NCI-H1105 (cell line): ENCODE results near the gene RPL31.

ENCODE experiments used
- DNase-seq: peaks from one replicate; lab custom pipeline; 2025; lab: John Stamatoyannopoulos, UW

Gene RPL31

DNA sequence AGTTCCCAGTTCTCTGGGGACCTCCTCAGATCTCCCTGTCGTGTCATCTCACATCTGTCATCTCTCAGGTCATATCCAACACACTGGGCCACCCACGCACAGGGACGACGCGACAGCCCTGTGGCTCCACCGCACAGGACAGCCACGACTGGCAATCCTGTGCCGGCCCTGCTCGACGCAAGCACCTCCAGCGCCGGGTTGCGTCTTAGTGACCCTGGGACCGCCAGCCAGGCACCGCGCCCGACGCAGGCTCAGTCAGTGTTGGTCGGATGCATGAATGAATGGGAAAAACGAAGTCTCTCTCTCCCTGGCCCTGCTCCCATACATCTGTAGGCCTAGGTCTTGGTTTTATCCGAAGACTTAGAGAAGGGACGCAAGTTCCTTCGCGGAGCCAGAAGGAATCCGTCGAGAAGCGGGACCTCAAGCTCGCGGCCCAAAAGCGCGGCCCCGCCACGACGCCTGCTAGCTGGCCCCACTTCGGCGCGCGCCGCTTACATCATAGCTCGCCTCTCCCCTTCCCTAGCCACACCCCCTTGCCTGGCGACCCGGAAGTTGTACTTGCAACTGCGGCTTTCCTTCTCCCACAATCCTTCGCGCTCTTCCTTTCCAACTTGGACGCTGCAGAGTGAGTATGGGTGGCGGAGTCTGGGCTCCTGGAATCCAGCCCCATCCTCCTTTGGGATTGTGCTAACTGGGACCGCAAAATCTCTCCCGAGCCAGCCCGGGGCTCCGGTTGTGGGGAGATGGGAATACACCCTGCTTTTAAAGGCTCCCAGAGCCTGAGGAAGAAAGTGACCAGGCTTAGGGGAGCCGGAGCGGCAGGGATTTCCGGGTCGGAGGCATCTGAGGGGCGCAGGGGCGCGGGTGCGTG lies at the start of gene RPL31:
Gene RPL31, plus strand, starts transcription at position 599 of the 871 bp plus-strand sequence. CDS start 413 bp downstream, outside the sequence.
- DNase-seq: peak; percentile 91

DNA sequence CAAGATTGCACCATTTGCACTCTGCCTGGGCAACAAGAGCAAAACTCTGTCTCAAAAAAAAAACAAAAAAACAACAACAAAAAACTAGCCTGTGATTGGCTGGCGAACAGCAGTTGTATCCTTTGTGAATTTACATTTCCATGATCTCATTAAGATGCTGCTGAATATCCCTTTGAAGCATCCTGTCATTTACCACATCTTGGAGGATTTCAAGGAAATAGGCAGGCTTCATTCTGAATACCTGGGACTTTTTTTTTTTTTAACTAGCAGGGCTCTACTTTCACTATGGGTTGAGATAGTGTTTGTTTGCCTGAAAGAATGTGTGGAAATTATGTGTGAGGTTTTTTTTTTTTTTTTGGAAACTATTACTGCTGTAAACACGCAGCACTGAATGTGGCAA lies 49.6 kb upstream of the RPL31 start:
- DNase-seq: no peak

DNA sequence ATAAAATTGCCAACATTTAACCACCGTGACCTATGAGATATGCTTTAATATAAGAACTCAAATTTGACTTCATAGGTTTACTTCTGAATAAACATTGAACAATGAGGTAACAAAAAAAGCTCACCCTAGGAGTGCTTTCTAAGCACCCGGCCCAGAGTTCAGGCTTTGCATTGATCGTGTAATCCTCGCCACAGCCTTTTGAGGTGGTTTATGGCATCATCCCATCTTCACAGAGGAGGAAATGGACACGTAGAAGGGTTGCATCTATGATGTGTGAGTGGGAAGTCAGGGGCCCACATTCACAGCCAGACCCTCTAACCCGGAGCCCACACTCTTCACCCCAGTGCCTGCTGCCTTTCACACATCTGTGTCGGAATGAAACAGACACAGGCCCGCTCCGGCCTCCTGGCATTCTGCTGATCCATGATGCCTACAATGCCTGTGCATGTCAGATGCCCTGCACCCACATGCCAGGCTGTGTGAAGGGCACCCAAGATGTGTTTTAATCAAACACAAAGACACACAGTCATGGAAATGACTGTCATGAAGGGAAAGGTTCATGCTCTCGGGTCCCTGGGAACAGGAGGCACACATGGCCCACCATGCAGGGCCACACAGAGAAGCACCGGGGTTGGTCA lies 48.6 kb upstream of the RPL31 start:
- no peak for DNase-seq

DNA sequence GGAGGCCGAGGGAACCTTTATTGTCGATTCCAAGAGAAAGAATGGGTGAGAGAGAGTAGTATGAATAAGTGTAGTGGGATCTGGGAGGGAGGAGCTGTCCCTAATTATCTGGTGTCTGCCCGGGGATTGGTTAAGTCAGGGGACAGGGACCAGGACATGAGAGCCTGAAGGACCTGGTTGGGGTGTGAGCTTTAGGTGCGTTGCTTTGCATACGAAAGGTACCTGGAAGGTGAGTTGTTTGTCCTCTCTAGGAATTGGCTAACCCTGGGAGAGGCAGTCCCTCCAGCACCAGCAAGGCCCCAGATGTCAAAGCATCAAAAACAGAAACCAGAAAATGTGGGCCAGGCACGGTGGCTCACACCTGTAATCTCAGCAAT lies 48.1 kb upstream of the RPL31 start:
- no peak for DNase-seq

DNA sequence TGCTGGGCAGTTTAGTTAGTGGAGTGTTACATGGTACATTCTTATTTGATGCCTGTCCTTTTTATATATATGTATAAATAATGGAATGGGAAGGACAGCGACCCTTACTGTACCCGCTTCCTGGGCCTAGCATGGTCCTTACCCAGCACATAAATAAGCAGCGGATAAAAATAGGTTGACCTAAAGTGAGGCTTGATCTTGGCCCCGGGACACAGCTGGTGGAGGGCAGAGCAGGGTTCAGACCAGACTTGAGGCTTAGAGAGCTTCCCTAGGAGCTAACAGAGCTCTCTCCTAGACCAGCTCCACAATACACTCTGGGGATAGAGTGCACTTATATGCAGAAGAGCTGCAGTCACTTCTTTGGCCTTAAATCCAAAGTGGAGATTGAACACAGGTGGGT lies 46.9 kb upstream of the RPL31 start:
- no peak for DNase-seq

DNA sequence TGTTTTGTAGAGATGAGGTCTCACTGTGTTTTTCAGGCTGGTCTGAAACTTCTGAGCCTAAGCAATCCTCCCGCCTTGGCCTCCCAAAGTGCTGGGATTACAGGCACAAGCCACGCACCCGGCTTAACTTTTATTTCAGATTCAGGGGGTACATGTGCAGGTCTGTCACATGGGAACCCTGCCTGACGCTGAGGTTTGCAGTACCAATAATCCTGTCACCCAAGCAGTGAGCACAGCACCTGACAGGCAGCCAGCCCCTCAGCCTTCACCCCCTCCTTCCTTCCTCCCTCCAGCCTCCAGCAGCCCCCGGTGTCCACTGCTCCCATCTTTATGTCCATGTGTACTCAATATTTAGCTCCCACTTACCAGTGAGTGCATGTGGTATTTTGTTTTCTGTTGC lies 46.0 kb upstream of the RPL31 start:
- no peak for DNase-seq

DNA sequence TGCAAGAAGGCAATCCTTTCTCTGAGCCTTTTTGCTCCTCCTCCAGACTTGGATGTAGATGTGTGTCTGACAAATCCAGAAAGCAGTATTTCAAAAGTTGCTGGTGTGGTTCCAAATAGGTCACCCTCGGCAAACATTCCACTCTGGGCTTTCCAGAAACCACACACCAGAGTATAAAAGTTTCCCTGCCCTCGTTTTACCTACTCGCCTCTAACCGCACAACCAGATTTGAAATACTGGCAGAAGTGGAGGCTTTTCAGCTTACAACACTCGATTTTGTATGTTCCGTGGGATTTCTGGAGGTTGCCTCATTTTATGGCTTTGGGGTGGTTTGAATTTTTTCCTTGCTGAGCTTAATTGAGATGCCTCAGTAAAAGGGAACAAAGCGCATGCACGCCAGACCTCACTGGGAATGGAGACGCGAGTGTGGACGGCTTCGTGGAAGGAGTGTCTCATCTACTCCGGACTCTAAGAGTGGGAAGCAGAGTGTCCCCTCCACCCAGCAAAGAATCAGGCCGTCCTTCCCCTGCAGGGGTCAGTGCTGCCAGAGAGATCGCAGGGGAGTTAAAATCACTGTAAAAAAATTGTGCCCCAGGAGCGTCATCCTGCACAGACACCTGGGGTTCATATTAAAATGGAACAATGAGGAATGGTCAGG lies 44.0 kb upstream of the RPL31 start:
- no peak for DNase-seq

DNA sequence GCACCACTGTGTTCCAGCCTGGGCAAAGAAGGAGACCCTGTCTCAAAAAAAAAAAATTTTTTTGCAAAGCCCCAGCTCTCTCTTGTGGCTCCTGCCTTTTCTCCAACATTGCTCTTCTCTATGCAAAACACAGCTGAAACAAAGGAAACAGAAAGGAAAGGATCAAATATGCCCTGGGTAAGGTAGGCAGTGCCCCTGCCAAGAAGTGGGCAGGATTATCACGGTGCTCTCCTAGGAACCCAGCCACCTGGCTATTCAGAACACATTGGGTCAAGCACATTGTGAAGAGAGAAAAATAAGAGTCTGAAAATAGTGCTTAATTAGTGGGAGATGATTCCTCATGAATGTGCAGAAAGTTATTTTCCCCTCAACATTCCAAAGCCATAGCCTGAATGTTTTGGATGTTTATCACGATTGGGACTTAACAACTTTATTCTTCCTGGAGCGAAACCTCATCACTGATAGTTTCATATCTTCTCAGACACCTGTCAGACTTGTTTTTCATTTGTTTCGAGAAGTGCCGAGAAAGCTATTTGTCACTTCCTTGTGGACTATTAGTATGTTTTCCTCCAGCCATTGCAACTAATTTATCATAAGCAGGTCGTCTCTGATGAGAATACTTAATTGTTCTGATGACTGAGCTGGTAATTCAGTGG lies 42.7 kb upstream of the RPL31 start:
- no peak for DNase-seq

DNA sequence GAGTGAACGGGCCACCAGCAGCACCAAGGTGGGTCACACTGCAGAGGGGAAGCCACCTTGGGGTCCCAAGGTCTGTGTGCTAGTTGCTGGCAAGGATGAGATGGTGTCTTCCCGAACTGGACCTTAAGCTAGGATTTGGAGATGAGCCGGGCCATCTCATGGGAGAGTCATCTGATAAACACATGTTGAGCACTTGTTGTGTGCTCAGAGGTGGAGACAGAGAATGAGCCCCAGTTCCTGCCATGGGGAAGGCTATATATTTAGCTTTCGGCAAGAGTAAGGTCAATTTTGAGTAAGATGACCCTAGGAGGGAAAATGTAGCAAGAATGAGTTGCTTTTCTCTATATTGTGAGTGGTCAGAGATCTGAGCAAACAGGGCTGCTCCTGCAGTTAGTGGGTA lies 41.4 kb upstream of the RPL31 start:
- DNase-seq: no peak

DNA sequence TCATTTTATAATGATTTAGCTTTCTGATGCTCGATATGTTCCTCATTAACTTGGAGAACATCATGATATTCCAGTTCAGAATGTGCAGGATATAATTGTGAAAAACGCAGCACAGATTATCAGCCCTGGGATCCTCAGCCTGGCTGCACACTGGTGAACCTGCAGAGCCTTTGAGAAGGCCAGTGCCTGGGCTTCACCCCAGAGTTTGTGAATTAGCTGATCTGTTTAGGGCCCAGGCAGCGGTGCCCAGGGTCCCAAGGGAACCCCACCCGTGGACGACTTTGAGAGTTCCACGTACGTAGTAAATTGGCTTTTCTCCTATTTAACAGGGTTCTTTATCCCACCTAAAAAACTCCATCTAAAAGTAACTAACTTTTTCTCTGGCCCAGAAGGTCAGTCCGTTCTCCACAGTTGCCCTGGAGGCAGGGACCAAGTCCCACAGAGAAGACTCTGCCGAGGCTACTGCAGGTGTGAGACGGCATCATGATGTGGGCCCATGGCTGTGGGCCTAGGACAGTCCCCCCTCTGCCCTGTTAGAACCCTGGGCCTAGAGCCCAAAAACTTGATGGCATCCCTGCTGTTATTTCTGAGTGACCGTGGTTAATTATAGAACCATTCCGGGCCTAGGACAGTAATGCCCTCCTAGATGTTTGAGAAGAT lies 39.6 kb upstream of the RPL31 start:
- DNase-seq: no peak

DNA sequence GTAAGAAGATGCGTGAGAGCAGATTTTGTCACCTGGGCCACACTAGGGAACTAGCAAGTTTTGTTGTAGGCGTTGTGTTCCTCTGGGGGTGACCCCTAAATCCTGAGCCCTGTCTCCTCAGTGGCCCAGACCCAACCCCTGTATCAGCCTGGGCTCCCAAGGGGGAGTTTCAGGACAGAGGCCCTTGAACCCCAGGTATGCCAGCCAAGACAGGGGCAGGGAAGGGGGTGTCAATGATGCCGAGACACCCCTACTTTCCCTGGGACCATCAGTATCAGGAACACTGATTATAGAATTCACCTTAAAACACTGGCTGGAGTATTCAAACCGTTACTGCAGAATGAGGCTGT lies 39.1 kb upstream of the RPL31 start:
- no peak for DNase-seq

DNA sequence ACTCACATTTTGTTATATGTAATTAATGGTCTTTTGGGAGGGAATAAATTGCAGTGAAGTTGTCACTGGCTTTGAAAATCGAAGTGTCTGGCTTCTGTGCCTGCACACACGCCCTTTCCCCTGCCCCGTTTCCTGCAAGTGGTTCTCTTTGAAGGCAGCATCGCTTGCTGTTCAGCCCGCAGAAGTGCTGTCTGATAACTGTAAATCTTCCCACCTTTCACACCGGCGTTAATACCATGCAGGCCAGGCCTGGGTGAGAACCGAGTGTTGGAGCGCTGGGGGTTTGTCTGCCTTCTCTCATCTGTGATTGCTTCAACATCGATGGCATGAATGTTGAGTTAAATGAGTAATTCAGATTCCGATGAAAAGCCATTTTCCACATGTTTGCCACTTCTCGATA lies 37.9 kb upstream of the RPL31 start:
- DNase-seq: no peak

DNA sequence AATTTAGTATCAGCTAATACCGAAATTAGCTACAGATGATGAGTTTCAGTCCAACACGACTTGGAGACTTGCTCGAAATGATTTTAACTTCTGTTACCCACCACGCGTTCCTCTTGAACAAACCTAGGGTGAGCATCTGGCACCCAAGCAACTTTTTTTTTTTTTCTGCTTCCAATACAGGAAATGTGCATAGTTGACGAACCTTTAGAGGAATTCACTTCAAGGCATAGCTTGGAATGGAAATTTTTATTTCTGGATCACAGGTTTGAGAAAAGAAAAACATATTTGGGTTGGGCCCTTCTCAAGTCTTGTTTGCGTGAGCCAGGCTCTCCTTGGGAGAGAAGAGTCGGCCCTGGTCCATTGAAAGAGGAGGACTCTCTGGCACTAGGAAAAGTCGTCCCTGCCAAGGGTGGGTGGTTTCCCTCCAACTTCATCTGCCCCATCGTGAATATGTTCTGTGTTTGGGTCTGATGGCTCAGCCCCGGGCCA lies 37.4 kb upstream of the RPL31 start:
- no peak for DNase-seq

DNA sequence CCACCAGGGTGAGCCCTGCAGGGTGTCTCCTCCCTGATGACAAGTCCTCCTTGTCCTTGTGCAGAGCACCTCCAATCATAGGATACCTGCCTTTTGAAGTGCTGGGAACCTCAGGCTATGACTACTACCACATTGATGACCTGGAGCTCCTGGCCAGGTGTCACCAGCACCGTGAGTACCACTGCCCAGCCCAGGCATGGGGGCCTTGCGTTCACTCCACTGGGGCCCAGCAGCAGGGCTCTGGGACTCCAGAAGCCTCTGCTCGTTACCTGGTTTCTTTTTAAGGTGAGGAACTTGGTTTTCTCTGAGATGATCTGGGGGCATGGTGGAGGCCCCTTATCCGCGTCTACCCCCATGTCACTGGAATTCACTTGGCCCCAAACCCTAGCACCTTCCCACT lies 36.5 kb upstream of the RPL31 start:
- no peak for DNase-seq

DNA sequence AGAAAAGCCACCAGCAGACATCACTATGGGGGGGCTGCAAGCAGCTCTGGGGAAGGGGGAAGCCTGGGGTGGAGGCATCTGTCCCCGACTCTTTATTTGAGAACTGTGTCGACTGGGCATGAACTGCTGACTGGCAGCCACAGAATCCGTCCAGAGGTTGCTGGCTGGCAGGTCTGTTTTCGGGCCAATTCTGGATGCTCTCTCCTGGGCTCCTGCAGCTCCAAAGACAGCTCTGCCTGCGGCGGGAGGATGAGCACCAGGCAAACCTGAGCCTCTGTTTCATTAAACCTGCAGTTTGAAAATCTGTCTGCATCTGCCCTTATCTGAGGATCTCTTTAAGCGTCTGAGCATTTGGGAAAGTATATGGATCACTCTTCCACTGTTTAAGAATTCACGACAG lies 34.4 kb upstream of the RPL31 start:
- DNase-seq: no peak

DNA sequence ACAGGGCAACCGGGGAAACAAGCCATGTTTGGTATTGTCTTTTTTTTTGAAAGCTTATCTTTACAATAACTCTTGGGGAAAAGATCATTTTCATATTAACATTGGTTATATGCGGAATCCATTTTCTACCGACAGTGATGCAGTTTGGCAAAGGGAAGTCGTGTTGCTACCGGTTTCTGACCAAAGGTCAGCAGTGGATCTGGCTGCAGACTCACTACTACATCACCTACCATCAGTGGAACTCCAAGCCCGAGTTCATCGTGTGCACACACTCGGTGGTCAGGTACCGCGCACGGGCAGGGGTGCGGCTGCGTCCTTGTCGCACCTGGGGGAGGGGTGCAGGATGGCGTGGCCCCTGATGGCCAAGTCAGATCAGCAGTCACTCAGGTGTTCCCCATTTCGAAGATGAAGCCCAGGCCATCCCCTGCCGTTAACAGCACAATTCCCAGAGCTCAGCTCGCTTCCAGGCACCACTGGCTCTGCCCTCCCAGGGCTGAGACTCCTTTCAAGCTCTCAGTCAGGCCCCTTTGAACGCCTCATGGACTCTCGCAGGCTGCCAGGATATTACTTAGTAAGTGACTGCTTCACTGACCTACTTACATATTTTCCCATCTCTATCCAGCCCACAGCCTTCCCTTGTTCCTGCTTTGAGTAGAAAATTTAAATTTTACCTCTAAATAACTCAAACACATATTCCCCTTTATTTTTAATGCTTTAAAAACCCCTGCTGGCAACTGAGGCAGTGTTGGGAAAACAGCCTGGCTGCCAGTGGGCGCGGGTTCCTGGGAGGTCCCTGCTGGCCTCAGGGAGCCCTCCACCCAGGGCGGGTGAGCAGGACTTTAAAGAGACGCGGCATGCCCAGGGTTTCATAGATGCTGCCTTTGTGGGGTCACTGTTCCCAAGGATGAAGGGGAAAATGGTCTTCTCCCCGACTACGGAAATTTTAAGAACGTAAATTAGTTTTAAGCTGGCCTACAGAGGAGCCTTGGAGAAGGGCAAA lies 33.6 kb upstream of the RPL31 start:
- DNase-seq: no peak

DNA sequence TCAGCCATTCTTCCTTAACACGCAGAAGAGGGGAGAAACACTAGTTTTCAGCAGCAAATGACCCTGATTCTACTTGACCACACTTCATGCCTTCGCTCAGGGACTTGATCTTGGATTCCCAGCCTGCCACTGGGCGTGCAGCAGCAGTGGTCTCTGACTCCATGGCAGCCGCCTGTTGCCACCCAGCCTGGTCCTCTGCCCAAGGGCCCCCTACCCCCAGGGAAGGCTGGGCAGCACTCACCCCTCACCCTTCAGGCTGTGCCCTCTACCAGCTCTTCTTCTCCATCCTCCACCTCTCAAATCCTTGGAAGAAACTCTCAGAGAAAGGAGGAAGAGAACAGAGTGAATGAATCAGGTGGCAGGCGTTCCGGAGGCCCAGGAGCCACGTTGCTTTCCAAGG lies 32.1 kb upstream of the RPL31 start:
- no peak for DNase-seq

DNA sequence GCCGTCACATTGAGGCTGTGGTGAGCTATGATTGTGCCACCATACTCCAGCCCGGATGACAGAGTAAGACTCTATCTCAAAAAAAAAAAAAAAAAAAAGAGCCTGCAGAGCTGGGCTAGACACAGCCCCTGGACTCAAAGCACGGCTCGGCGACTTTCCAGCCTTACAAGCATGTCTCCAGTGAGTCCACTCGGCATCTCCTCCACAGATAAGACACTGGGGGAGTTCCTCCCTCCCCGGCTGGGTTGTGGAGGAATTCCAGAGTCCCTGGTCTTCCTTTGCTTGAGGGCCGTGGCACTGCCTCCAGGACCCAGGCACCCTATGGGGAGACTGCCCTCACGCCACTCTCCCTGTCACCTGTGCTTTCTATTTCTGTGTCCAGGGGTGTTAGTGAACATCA lies 30.9 kb upstream of the RPL31 start:
- no peak for DNase-seq

DNA sequence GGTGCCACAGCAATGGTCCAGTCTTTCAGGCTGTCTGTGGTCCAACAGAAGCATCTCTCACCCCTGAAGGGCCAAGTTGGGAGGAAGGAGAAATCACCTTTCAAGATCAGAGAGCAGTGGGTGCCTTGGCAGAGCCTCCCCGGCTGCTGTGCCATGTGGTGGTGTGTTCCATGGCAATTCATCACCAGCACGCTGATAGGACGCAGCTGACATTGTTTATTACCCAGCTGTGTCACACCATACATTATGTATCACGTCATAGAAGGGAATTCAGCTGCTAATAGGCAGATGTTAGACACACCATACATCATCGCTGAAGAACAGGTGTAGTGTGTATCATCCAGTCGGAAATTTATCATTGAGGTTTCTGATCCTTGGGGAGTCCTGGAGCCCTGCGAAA lies 29.6 kb upstream of the RPL31 start:
- no peak for DNase-seq

DNA sequence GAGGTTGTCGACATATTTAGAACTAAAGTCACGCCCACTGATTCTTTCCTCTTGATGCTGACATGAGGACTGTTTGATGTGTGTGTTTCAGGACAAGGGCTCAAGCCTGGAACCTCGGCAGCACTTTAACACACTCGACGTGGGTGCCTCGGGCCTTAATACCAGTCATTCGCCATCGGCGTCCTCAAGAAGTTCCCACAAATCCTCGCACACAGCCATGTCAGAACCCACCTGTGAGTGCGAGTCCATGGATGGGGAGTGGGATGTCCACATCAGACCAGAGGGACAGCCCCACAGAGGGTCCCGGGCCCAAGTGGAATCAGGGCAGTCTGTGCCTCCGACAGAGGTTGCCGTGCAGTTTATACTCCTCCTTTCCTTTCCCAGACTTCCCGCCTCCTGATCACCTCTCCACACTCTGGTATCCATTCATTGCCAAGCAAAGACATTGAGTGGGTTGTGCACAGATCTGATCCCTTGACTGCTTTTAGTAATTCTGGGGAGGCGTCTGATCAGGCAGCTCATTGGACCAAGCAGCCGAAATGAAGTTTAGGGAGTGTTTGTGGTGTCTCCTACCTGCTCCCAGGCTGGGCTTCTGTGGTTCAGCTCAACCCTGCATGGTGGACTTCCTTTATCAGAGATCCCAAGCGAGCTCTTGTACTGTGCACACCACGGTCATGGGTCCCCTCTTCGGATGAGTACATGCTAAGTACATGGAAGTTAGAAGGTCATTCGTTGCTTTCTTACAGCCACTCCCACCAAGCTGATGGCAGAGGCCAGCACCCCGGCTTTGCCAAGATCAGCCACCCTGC lies 27.2 kb upstream of the RPL31 start:
- DNase-seq: no peak
